ENCODE data around the gene UBTF.

Gene UBTF

DNA sequence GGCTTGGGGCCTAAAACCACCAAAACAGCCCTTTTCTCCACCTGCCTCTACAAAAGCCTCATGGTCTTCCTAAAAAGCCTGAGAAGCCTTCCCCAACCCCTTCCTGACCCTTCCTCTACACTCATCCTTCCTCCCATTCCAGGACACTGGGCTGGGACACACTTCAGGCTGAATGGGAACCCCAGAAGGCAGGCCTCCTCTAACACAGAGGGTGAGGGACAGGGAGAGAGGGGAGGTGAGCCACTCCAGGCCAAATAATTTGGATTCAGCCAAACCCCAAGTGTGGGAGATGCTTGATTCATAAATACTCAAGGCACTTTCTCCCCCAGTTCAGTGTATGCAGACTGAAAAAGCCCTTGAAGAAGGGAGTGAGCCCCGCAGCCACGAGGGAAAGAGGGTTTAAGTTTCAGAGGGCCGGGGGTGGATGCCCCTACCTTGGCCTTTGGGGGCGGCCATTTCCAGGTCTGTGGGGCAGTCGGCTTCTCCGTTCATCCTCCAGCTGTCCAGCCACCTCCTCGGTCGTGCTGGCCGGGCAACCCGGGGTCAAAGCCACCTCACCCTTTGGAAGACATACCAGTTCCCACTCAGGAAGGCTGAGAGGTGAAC, 1.6 kb downstream of the UBTF start:
- peak overlapping the region; percentile 90 for H3K4me3 ChIP-seq (ENCODE audit: low read depth, low read length)
- DNase-seq (ENCODE audit: low read depth): no peak

DNA sequence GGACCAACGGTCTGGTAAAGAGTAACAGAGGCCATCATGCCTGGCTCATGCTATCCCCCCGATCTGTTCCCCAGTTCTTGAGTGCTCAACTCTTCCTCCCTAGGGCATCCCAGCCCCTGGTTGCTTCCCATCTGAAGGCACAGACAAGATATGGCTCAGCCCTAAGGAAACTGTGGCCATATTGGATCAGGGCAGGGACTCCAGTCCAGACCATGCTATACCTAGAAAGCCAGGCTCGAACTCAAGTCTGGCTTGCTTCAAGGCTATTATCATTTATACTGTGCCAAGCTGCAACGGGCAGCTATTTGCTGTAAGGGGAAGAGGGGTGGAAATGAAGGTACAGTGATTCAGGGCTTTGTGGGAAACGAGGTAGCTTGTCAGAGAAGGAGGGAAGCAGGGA, 2.8 kb downstream of the UBTF start:
- no peak overlapping the region for H3K4me3 ChIP-seq (ENCODE audit: low read depth, low read length)
- no peak for DNase-seq (ENCODE audit: low read depth)

DNA sequence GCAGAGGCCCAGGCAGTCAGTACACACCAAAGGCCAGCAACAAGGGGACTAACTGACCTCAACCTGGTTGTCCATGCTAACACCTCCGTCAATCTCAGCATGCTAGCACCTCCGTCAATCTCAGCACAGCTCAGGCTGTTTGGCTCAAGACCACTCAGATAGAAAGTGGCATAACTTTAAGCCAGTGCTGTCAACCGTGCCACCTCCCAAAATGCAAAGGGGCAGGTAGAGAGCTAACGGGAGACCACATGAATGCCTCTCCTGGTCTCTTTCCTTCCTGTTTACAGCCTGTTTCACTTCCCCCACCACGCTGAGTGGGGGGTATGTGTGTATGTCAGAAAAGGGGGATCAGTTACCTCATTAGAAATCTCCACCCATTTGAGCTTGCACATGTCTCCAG, 3.3 kb downstream of the UBTF start:
- no peak overlapping the region for H3K4me3 ChIP-seq (ENCODE audit: low read depth, low read length)
- DNase-seq (ENCODE audit: low read depth): no peak

- DNase-seq (ENCODE audit: low read depth): no peak
- H3K4me3 ChIP-seq (ENCODE audit: low read depth, low read length): no peak overlapping the region
Observed at GRCh38 chr17:44214896-44215295, 4.6 kb downstream of the UBTF start.

GRCh38 chr17:44214230-44214494, 5.3 kb downstream of the UBTF start:
- H3K4me3 ChIP-seq (ENCODE audit: low read depth, low read length): no peak overlapping the region
- no peak for DNase-seq (ENCODE audit: low read depth)

GRCh38 chr17:44213403-44214229, 5.9 kb downstream of the UBTF start:
- H3K4me3 ChIP-seq (ENCODE audit: low read depth, low read length): no peak overlapping the region

DNA sequence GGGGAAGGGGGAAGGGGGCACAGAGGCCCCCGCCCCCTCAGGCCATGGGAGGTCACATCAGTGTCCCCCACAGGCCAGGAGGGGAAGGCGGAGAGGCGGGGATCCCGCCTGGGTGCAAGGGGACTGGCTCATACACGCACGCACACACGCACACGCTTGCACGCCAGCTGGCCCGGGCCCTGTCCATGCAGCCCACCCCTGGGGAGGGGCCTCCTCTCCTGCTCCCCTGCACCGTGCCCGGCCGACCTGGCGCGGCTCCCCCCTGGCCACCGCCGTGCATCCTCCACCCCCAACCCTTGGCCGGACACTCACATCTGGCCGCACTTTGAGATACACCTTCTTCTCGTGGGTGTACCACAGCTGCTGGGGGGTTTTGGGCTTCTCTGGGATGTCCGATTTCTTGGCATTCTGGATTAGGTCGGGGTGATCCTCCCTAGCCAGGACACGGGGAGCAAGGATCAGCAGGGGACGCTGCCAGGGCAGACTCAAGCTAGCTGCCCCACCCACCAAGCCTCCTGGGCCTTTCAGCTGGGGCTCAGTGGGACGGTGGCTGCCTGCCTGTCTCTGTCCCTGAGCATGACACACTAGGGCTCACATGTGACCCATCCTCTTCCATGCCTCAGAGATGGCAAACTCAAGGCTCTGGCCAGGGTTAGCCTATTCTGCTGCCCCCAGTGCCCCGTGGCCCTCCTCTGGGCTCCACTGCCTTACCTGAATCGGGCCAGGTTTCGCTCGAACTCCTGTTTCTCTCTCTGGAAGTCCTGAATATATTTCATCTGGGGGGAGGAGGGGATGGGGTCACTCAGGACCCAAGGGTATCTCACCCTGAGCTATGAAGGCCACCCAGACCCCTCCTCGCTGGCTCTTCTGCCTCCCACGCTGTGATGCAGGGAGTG, 6.7 kb downstream of the UBTF start:
- no peak for DNase-seq (ENCODE audit: low read depth)
- H3K4me3 ChIP-seq (ENCODE audit: low read depth, low read length): no peak overlapping the region

More at GRCh38 chr17:44213403-44214229, 5.9 kb downstream of the UBTF start:
- no peak for DNase-seq (ENCODE audit: low read depth)

DNA sequence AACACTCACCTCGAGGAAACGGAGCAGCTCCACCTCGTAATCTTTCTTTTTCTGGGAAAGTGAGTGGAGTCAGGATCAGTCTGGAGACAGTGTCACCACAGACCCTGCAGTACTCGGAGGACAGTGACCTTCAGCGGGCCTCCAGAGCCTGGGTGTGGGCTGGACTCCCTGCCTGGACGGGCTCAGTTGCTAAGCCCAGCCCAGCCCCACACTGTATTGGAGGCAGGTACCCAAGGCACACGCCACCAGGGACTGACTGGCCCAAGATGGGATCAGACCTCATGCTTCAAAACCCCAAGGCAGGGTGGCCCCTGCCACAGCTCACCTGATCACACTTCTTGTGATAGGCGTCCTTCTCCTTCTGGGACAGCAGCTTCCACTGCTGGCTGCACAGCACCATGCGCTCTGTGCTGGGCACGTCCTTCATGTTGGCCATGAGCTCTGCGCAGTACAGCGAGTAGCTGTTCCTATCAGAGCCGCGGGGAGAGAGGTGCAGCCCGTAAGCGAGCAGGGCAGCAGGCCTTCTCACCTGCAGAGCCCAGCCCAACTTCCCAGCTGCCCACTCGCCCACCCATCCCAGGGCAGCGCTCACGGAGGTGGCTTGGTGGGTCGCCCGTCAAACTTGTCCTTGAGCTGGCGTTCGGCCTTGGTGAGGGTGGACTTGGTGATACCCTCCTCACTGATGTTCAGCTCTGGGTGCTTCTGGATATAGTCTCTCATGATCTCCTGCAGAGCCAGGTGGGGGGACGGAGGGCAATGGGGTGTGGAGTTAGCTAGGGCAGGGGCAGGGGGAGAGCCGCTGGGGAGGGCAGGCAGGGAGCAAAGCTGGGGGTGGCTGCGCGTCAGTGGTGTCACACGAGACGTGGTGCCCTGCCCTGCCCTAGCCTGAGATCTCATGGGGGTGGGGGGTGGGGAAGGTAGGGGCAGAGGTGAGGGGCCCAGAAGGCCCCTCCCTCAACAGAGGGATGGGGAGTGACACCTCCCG, 7.9 kb downstream of the UBTF start:
- DNase-seq (ENCODE audit: low read depth): no peak
- no peak overlapping the region for H3K4me3 ChIP-seq (ENCODE audit: low read depth, low read length)

DNA sequence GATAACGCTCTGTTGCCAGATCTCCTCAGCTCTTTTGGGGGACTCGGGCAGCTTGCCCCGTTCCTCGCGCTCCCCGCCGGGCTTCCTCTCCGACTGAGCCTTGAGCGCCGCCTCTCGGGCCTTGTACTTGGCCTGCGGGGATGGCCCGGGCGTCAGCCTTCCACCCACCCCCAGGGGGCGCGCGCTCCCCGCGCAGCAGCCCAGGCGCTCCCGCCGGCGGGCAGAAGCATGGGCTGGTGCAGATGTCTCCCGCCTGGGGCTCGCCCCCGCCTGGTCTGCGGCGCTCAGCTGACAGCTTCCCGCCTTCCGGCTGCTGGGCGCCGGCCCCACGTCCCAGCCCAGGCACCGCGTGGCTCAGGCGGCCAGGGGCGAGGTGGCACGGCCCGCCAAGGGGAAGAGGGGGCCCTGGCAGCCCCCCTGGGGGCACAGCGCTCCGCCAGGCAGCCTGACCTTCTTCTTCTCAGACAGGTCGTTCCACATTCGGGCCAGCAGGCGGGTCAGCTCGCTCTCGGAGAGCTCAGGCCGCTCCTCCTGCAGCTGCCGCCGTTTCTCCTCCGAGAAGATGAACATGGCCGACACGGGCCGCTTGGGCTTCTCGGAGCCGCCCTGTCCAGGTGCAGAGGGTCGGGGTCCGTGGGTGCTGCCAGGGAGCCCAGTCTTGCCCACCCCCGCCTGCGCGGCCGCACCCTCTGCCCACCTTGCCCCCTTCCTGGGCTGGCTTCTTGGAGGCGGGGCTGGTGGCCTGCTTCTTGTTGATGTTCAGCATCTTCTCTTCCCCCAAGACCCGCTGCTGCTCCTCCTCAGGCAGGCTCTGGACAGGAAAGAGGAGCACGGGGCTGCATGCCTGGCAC, 8.9 kb downstream of the UBTF start:
- DNase-seq (ENCODE audit: low read depth): peak; percentile 56

DNA sequence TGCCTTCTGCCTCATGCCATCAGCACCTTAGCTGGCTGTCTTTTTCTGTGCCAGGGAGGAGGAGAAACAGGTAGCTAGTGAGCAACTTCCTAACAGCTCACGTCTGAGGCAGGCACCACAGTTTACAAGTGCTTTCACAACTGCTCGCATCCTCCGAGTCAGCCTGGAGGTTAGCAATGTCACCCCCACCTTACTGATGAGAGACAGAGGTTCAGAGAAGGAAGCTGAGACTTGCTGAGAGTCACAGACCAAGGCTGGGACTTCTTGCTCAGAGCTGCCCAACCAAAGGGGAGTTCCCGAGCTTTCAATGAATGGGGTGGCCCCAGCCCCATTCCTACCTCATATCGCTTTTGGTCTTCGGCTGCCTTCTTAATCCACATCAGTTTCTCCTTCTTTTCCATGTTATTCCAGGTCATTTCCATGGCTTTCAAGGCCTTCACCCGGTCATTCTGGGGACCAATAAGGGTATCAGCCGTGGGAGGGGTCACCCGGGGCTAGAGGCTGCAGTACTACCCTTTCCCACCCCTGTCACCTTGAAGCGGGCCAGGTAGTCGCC, 9.6 kb downstream of the UBTF start:
- DNase-seq (ENCODE audit: low read depth): no peak
- H3K4me3 ChIP-seq (ENCODE audit: low read depth, low read length): no peak overlapping the region

More for the DNA sequence above, 8.9 kb downstream of the UBTF start:
- H3K4me3 ChIP-seq (ENCODE audit: low read depth, low read length): no peak overlapping the region

- H3K4me3 ChIP-seq (ENCODE audit: low read depth, low read length): no peak overlapping the region
Observed at GRCh38 chr17:44207743-44208142, 11.7 kb downstream of the UBTF start.

DNA sequence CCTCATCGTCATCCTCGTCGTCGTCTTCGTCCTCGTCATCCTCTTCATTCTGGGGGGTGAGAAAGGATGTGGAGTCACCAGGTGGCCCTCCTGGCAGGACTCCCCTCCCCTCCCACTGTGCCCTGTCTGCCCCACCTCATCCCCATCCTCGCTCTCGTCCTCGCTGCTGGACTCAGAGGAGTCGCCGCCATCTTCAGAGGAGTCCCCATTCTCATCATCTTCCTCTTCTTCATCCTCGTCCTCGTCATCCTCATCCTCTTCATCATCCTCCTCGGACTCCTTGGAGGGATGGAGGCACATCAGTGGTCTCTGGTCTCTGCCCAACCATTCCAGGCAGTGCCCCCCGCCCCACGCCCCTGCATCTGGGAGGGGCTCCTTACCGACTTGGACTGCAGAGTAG, 12.2 kb downstream of the UBTF start:
- no peak overlapping the region for H3K4me3 ChIP-seq (ENCODE audit: low read depth, low read length)
- DNase-seq (ENCODE audit: low read depth): no peak

More at GRCh38 chr17:44207743-44208142, 11.7 kb downstream of the UBTF start:
- no peak for DNase-seq (ENCODE audit: low read depth)

DNA sequence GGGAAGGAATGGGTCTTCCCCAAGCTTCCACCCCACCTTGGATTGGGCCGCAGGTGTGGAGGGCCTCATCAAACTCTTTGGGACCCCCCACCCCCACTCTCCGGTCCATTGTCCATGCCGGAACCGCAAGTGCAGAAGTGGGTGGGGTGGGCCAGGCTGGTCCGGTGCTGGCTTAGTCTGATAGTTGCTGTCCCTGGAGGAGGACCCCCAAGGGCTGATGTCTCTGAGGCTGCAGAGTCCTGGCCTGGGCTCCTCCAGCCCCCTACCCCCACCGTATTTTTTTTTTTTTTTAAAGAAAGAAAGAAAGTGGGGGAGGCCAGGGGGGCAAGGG, 12.7 kb downstream of the UBTF start:
- DNase-seq (ENCODE audit: low read depth): no peak
- no peak overlapping the region for H3K4me3 ChIP-seq (ENCODE audit: low read depth, low read length)

GRCh38 chr17:44205962-44206824, 13.3 kb downstream of the UBTF start:
- no peak for DNase-seq (ENCODE audit: low read depth)

DNA sequence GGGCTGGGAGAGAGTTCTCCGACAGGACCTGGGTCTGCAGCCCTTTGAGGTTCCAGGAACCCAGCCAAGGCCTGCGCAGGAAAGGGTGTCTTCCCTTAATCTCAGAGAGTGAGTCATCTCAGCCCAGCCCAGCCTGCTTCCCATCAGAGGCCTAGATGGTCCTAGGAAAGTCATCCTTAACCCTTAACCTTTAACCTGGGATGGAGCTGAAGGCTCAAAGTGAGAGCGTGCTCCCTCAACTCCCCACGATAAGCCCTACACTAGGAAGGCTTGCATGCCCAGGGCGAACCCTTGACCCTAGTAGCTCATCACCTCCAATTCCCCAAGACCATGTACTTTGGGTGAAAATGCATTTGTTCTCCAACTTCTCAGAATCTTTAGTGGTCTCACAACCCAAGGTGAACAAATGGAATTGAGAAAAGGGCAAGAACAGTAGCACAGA, 15.0 kb downstream of the UBTF start:
- no peak for DNase-seq (ENCODE audit: low read depth)
- H3K4me3 ChIP-seq (ENCODE audit: low read depth, low read length): no peak overlapping the region

More at GRCh38 chr17:44205962-44206824, 13.3 kb downstream of the UBTF start:
- H3K4me3 ChIP-seq (ENCODE audit: low read depth, low read length): no peak overlapping the region

GRCh38 chr17:44203731-44204440, 15.6 kb downstream of the UBTF start:
- H3K4me3 ChIP-seq (ENCODE audit: low read depth, low read length): no peak overlapping the region
- DNase-seq (ENCODE audit: low read depth): no peak

GRCh38 chr17:44202756-44203155, 16.7 kb downstream of the UBTF start:
- no peak overlapping the region for H3K4me3 ChIP-seq (ENCODE audit: low read depth, low read length)
- DNase-seq (ENCODE audit: low read depth): no peak
